Fibroblast of lung (primary cell): Measurements from ENCODE around the gene DNAL1. TPM values are rescaled to one million over a fixed set of nuclear protein-coding genes. Genes with fewer than 3 reads are reported as not detected.
A peak's percentile ranks its signal among the peaks of the same experiment; 100 is the strongest.

Experiments used
- DNase-seq, 2 donors: peaks; one replicate each; pipeline versions ENCODE4 v3.0.0 to v3.0.0-alpha.2; 2010; ENCODE audit warnings: low read depth in 2 of 2
- H2AFZ ChIP-seq: 2 replicates; pipeline ENCODE4 v1.5.1; 2012; ENCODE audit warnings: low read length, control low read depth, inconsistent platforms
- H3K27ac ChIP-seq: 2 replicates; pipeline ENCODE4 v1.5.1; 2011; ENCODE audit warnings: low read length, control low read depth; ENCODE audit not compliant: insufficient read depth
- H3K27me3 ChIP-seq: 2 replicates; pipeline ENCODE4 v1.5.1; 2011; ENCODE audit warnings: mild to moderate bottlenecking, low read length; ENCODE audit not compliant: control insufficient read depth, insufficient read depth
- H3K36me3 ChIP-seq: 2 replicates; pipeline ENCODE4 v1.5.1; 2011; ENCODE audit warnings: low read length; ENCODE audit not compliant: control insufficient read depth, insufficient read depth
- H3K4me1 ChIP-seq: 2 replicates; pipeline ENCODE4 v1.5.1; 2011; ENCODE audit warnings: low read length; ENCODE audit not compliant: control insufficient read depth, insufficient read depth; ENCODE audit errors: extremely low read depth
- H3K4me2 ChIP-seq: 2 replicates; pipeline ENCODE4 v1.5.1; 2011; ENCODE audit warnings: low read length, control low read depth; ENCODE audit not compliant: insufficient read depth; ENCODE audit errors: extremely low read depth
- H3K4me3 ChIP-seq, 4 experiments: fragments of 200-600 bp in 1 of 4; sonication (generic) in 1 of 4; replicated peaks in 1 of 4; 2 replicates each; pipeline ENCODE4 v1.5.1; 2011 to 2016; ENCODE audit warnings: low read length in 4 of 4, low read depth in 3 of 4, mild to moderate bottlenecking in 3 of 4, control low read depth in 2 of 4, inconsistent platforms in 1 of 4, mixed read lengths in 1 of 4; ENCODE audit not compliant: insufficient read depth in 1 of 4; ENCODE audit errors: control extremely low read depth in 1 of 4
- H3K79me2 ChIP-seq: 2 replicates; pipeline ENCODE4 v1.5.1; 2012; ENCODE audit warnings: mild to moderate bottlenecking, low read length, inconsistent platforms; ENCODE audit not compliant: control insufficient read depth, insufficient read depth
- H3K9ac ChIP-seq: 2 replicates; pipeline ENCODE4 v1.5.1; 2011; ENCODE audit warnings: mild to moderate bottlenecking, low read length, control low read depth; ENCODE audit not compliant: insufficient read depth
- H3K9me3 ChIP-seq: 2 replicates; pipeline ENCODE4 v1.5.1; 2012; ENCODE audit warnings: low read depth, low read length; ENCODE audit not compliant: control insufficient read depth, insufficient read depth
- H4K20me1 ChIP-seq: 2 replicates; pipeline ENCODE4 v1.5.1; 2011; ENCODE audit warnings: low read length; ENCODE audit not compliant: control insufficient read depth, insufficient read depth; ENCODE audit errors: extremely low read depth
- EZH2 ChIP-seq: IDR thresholded peaks from 2 replicates; pipeline ENCODE4 v1.5.1; 2012; ENCODE audit warnings: low read length, control low read depth, mild to moderate bottlenecking; ENCODE audit errors: missing control alignments
- polyA plus RNA-seq, 2 donors: library from polyadenylated mRNA; depleted of rRNA in 1 of 2; stranded (reverse) in 1 of 2; unstranded in 1 of 2; fragments of >200 nt; gene quantifications; 2 replicates each; pipeline ENCODE4 v1.2.1, GENCODE V29; 2011 to 2012; ENCODE audit warnings: missing spikeins in 1 of 2
- total RNA-seq: library from RNA; depleted of rRNA; stranded (reverse); fragments of >200 nt; gene quantifications from 2 replicates; pipeline ENCODE4 v1.2.1, GENCODE V29; 2014
- TF ChIP-seq, protein P1 (sequence below), 2 donors: IDR thresholded peaks in 1 of 2; conservative IDR thresholded peaks in 1 of 2; 1 replicate in 1 of 2; 2 replicates in 1 of 2; pipeline ENCODE4 v1.5.1; 2011 to 2012; ENCODE audit warnings: low read length in 2 of 2, control low read depth in 1 of 2, inconsistent platforms in 1 of 2, low read depth in 1 of 2, mild to moderate bottlenecking in 1 of 2

DNAL1 gene
- total and polyA plus RNA-seq, 2 donors (not counting 1 experiment from before 2014, with no cell fraction given), result 5.3 to 11.3 TPM

DNA sequence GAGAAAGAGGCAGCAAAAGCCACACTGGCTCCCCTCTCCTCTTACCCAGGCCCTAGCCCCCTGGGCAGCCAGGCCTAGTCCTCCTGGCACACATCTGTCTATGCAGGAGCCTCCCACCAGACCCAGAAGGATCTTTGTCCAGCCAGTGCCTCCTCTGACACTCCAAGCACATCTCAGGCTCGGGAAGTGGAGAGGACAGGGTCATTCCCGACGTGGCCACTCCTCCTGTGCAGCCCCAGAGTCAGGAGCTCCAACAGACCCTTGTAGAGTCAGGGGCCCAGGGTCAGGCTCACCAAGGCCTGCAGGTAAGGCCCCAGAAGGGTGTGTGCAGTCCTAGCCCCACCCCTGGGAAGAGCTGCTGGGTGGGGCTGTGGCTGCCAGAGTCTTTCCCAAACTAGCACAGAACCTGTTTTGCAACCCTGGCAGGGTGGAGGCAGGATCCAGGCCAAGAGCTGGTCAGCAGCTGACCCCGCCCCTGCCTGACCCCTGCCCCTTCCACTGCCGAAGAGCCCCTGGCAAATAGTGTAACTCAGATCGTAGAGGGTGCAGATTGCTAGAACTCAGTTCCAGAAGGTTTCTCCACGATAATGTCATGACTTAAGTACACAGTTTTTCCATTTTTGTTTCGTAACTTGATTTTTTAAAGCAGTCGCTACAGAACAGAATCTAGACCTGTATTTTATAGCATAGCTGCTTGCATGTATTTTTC lies 96.0 kb downstream of the DNAL1 start:
- peaks cover 53% of the 10 kb centered on the region for H3K4me1 ChIP-seq
- H3K4me2 ChIP-seq, result peak overlapping the region; percentile 92
- no peak overlapping the region for H2AFZ ChIP-seq
- H3K36me3 ChIP-seq, result peaks cover 20% of the 10 kb centered on the region
- TF ChIP-seq EZH2, result no peak
- TF ChIP-seq, protein P1, sequence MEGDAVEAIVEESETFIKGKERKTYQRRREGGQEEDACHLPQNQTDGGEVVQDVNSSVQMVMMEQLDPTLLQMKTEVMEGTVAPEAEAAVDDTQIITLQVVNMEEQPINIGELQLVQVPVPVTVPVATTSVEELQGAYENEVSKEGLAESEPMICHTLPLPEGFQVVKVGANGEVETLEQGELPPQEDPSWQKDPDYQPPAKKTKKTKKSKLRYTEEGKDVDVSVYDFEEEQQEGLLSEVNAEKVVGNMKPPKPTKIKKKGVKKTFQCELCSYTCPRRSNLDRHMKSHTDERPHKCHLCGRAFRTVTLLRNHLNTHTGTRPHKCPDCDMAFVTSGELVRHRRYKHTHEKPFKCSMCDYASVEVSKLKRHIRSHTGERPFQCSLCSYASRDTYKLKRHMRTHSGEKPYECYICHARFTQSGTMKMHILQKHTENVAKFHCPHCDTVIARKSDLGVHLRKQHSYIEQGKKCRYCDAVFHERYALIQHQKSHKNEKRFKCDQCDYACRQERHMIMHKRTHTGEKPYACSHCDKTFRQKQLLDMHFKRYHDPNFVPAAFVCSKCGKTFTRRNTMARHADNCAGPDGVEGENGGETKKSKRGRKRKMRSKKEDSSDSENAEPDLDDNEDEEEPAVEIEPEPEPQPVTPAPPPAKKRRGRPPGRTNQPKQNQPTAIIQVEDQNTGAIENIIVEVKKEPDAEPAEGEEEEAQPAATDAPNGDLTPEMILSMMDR (conservative IDR thresholded peaks at IDR 0.05 in 1 of 2, IDR thresholded peaks at IDR 0.05 in 1 of 2; ENCODE audit: low read depth in 1 of 2, low read length in 2 of 2), result no peak
- H4K20me1 ChIP-seq, result no peaks in the 10 kb centered on the region
- no peaks in the 10 kb centered on the region for H3K27me3 ChIP-seq
- H3K9ac ChIP-seq, result peak overlapping the region; percentile 45
- peak overlapping the region; percentile 6 to 43 (median 34) for H3K4me3 ChIP-seq
- peaks cover 74% of the 10 kb centered on the region for H3K79me2 ChIP-seq
- peak in 1 of 2 donors; percentile 82 for DNase-seq
- H3K9me3 ChIP-seq, result no peaks in the 10 kb centered on the region
- peak overlapping the region; percentile 83 for H3K27ac ChIP-seq

DNA sequence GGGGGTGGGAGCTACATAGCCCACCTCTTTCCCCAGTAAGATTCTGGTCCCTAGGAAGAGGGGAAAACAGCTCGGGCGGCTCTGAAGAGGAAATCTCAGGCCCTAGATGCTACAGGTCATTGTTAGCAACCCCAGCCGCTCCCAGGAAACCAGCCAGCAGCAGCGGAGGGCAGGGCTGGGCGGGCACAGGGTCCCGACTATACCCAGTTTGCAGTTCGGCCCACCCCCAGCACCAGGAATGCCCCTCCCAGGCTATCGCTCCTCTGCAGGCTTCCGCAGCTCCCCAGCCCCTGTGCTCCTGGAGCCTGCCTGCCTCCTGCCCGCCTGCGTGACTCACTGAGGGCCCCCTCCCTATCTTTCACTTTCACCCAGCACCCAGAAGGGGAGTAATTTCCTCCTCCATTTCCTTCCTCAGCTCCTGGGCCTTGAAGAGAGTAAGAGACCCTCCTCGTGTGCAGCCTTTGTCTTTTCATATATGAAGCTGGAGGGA lies 96.6 kb downstream of the DNAL1 start:
- H3K4me1 ChIP-seq, result peaks cover 57% of the 10 kb centered on the region
- peak; percentile 80 for DNase-seq
- peaks cover 81% of the 10 kb centered on the region for H3K79me2 ChIP-seq

DNA sequence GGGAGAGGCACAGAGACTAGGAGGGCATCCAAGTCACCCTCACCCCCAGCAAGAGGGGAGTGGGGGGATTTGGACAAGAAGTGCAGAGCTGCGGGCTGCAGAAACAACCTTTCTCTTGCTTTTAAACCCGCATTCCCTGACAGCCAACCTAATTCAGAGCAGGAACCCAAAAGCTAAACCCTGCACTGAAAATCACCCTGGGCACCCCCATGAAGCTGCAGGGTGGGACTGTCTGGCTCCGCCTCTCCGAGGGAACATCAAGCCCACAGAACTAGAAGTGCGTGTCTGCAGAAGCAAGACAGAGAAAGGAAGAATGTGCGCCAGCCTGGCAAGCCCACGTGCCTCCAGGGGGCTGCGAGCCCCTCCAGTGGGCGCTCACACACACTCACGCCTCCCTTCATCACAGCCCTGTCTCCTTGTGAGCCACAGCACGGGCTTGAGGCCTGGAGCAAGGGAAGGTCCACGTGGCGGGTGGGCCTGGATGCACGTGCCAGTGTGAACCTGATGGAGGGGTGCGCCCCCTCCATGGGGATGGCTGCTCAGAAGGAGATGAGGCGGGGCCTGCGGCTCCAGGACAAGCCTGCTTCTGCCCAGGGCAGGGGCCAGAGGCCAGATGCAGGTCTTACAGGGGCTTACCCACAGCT lies 97.2 kb downstream of the DNAL1 start:
- H3K4me3 ChIP-seq, result peak overlapping the region; percentile 32 to 43 (median 35)
- no peak for TF ChIP-seq EZH2
- TF ChIP-seq, protein P1 (conservative IDR thresholded peaks at IDR 0.05 in 1 of 2, IDR thresholded peaks at IDR 0.05 in 1 of 2; ENCODE audit: low read depth in 1 of 2, low read length in 2 of 2), result no peak
- peak overlapping the region; percentile 32 for H3K9ac ChIP-seq
- H3K9me3 ChIP-seq, result no peaks in the 10 kb centered on the region
- H3K27ac ChIP-seq, result peak overlapping the region; percentile 83
- H3K4me1 ChIP-seq, result peaks cover 62% of the 10 kb centered on the region
- peak overlapping the region; percentile 92 for H3K4me2 ChIP-seq
- DNase-seq, result no peak
- H3K79me2 ChIP-seq, result peaks cover 83% of the 10 kb centered on the region
- H4K20me1 ChIP-seq, result no peaks in the 10 kb centered on the region
- no peaks in the 10 kb centered on the region for H3K27me3 ChIP-seq
- no peak overlapping the region for H2AFZ ChIP-seq
- peaks cover 17% of the 10 kb centered on the region for H3K36me3 ChIP-seq

More for the DNA sequence above, 96.6 kb downstream of the DNAL1 start:
- Histone ChIP-seq H3K27ac (peak overlapping the region; percentile 83), H3K4me3 (peak overlapping the region; percentile 32 to 43 (median 35)), H2AFZ (no peak overlapping the region), H3K27me3 (no peaks in the 10 kb centered on the region), H3K36me3 (peaks cover 20% of the 10 kb centered on the region), H3K9ac (peak overlapping the region; percentile 45), H3K9me3 (no peaks in the 10 kb centered on the region), H3K4me2 (peak overlapping the region; percentile 92), H4K20me1 (no peaks in the 10 kb centered on the region)
- TF ChIP-seq, protein P1 (conservative IDR thresholded peaks at IDR 0.05 in 1 of 2, IDR thresholded peaks at IDR 0.05 in 1 of 2; ENCODE audit: low read depth in 1 of 2, low read length in 2 of 2), result peak in 1 of 2 donors; percentile 12
- TF ChIP-seq EZH2, result no peak
